BLaER1 (cell line): ENCODE results near the gene KCNJ3.

Source experiments
- H3K27ac ChIP-seq: shearing (Covaris generic); formaldehyde crosslinking; 2 replicates; pipeline ENCODE4 v1.8.1; 2022
- H3K27me3 ChIP-seq: shearing (Covaris generic); formaldehyde crosslinking; 2 replicates; pipeline ENCODE4 v1.8.1; 2022
- H3K36me3 ChIP-seq: shearing (Covaris generic); formaldehyde crosslinking; 2 replicates; pipeline ENCODE4 v1.8.1; 2022
- H3K4me1 ChIP-seq: shearing (Covaris generic); formaldehyde crosslinking; 2 replicates; pipeline ENCODE4 v1.8.1; 2022
- H3K4me2 ChIP-seq: shearing (Covaris generic); formaldehyde crosslinking; 2 replicates; pipeline ENCODE4 v1.8.1; 2022
- H3K4me3 ChIP-seq: shearing (Covaris generic); formaldehyde crosslinking; 2 replicates; pipeline ENCODE4 v1.8.1; 2022
- H3K9ac ChIP-seq: shearing (Covaris generic); formaldehyde crosslinking; 2 replicates; pipeline ENCODE4 v1.8.1; 2022
- H3K9me3 ChIP-seq: shearing (Covaris generic); formaldehyde crosslinking; 2 replicates; pipeline ENCODE4 v1.8.1; 2022
- H4K20me1 ChIP-seq: shearing (Covaris generic); formaldehyde crosslinking; 2 replicates; pipeline ENCODE4 v1.8.1; 2022
- Cebpa-rat ChIP-seq: shearing (Covaris generic); IDR thresholded peaks from 2 replicates; pipeline ENCODE4 v1.8.1; 2022

KCNJ3 gene

DNA sequence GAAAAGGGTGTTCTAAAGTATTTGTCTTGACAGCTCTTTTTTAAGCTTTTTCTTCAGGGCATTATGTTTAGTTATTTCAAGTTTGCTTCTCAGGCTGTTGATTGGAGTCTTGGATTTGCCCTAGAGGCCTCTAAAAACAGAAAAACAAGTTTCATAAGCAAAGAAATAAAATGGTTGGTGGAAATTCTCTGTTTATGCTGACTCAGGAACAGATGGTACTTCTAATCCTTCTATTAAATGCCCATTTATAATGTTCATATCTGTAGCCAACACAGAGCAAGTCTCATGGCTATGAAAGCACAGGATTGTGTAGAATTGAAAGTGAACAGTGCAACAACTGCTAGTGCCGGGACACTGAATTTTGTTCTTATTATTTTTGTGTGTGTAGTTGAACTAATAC, 60.4 kb downstream of the KCNJ3 start:
- H3K36me3 ChIP-seq = no peaks in the 10 kb centered on the region
- no peak overlapping the region for H3K4me2 ChIP-seq
- H3K9ac ChIP-seq = no peak overlapping the region
- no peaks in the 10 kb centered on the region for H4K20me1 ChIP-seq
- no peak for TF ChIP-seq Cebpa-rat
- H3K9me3 ChIP-seq = no peaks in the 10 kb centered on the region
- H3K4me3 ChIP-seq = no peak overlapping the region
- H3K4me1 ChIP-seq = no peaks in the 10 kb centered on the region
- H3K27ac ChIP-seq = no peak overlapping the region
- H3K27me3 ChIP-seq = no peaks in the 10 kb centered on the region

DNA sequence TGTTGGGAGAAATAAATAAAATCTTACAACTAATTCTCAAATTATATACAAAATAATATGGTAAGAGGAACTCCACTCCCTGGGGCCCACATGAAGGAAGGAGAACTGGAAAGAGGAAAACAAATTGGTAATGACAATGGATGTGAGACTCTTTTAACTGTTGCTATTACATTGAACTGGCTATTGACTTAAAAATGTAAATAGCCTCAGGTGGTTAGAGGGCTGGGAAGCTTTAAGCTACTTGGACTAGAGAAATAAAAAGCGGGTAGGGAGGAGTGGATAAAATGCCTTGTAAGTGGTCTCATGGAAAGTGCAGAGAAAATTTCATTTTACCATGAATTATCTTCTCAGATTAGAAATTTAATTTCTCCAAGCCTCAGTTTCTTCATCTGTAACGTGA, 64.1 kb downstream of the KCNJ3 start:
- no peak overlapping the region for H3K4me3 ChIP-seq
- no peaks in the 10 kb centered on the region for H3K27me3 ChIP-seq
- no peaks in the 10 kb centered on the region for H4K20me1 ChIP-seq
- no peak for TF ChIP-seq Cebpa-rat
- no peaks in the 10 kb centered on the region for H3K36me3 ChIP-seq
- H3K4me2 ChIP-seq = no peak overlapping the region
- no peaks in the 10 kb centered on the region for H3K9me3 ChIP-seq
- no peaks in the 10 kb centered on the region for H3K4me1 ChIP-seq
- no peak overlapping the region for H3K27ac ChIP-seq
- H3K9ac ChIP-seq = no peak overlapping the region

DNA sequence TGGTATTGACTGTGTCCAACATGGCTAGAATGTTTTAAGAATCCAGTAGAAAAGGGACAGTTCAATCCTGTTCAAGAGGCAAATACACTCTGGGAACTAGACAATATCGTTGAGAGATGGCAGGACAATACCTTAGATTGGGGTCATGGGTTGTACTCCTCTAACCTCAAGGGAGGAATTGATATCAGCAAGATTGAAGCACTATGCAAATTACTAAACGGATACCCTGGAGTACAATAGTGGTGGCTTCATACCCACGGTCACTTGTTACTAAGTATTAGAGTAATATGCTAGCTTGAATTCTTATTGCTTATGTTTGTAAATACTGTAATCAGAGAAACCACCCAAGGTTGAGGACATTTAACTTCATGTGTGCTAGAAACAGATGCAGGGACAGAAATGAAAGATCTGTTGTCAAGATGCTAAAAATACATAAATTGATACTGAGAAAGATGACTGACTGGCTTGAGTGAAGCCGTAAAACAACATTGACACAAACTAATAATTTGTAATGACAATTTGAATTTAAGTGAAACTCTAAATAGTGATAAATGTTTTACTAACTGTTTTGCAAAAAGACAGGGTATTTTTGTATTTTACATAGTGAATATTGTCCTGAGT, 73.3 kb downstream of the KCNJ3 start:
- Histone ChIP-seq H4K20me1 (no peaks in the 10 kb centered on the region), H3K4me1 (no peaks in the 10 kb centered on the region), H3K9ac (no peak overlapping the region), H3K27ac (no peak overlapping the region), H3K9me3 (no peaks in the 10 kb centered on the region), H3K4me2 (no peak overlapping the region), H3K36me3 (no peaks in the 10 kb centered on the region), H3K27me3 (no peaks in the 10 kb centered on the region), H3K4me3 (no peak overlapping the region)
- TF ChIP-seq Cebpa-rat = no peak

DNA sequence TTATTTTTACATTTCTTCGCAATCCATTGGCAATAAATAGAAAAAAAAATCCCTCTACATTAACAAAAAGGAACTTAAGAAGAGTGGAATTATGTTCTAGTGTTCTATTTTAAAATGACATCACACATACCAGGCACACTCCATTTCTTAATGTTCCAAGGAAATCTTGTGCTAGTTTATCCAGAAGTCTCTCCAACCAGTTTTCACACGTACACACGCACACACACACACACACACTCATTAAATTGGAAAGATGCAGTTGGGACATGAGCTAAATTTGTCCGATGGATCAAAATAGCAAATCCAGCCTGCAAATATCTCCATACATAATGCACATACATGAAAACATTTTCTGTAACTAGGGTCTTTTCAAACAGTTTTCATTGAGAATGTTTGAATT, 78.3 kb downstream of the KCNJ3 start:
- no peak overlapping the region for H3K4me2 ChIP-seq

DNA sequence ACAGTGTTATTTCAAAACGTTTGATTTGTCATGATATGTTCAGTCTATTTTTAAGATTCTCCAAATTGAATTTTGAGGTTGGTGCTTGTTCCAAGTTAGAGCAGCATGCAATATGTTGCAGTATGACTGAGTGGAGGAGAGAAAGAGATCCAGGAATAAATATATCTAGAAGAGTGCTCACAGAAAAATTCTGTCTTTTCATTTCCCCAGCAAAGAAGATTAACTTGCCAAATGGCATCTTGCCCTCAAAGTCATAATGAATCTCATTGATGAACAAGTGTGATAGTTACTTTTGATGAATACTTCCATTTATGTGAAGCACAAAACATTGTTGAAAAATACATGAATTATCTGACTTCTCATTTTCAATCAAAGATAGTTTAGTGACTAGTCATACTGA, 95.9 kb downstream of the KCNJ3 start:
- no peak overlapping the region for H3K4me3 ChIP-seq
- H4K20me1 ChIP-seq = no peaks in the 10 kb centered on the region
- TF ChIP-seq Cebpa-rat = no peak
- H3K9ac ChIP-seq = no peak overlapping the region
- no peaks in the 10 kb centered on the region for H3K9me3 ChIP-seq
- no peaks in the 10 kb centered on the region for H3K27me3 ChIP-seq
- no peaks in the 10 kb centered on the region for H3K4me1 ChIP-seq
- H3K27ac ChIP-seq = no peak overlapping the region
- H3K4me2 ChIP-seq = no peak overlapping the region
- no peaks in the 10 kb centered on the region for H3K36me3 ChIP-seq

More for the DNA sequence above, 78.3 kb downstream of the KCNJ3 start:
- Histone ChIP-seq H4K20me1 (no peaks in the 10 kb centered on the region), H3K4me3 (no peak overlapping the region), H3K4me1 (no peaks in the 10 kb centered on the region), H3K27me3 (no peaks in the 10 kb centered on the region), H3K9ac (no peak overlapping the region), H3K36me3 (no peaks in the 10 kb centered on the region), H3K9me3 (no peaks in the 10 kb centered on the region), H3K27ac (no peak overlapping the region)
- TF ChIP-seq Cebpa-rat = no peak

DNA sequence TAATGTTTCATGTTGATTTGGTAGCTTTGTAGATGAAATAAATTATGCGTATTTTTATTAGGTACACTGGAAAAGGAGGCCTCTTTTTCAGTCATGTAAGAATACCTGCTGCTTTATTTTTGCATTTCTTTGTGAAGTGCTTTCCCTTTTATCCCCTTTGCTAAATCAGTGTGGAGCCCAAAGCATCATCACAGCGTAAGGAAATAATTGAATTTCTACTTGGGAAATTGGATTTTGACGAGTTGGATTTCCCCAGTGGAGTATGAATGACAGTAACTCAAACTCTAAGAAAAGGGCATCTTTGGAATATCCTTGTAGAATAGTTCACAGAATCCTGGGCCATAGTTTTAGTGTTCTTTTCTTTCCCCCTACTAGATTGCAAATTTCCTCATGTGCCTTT, 97.2 kb downstream of the KCNJ3 start:
- Histone ChIP-seq H3K27me3 (no peaks in the 10 kb centered on the region), H3K27ac (no peak overlapping the region), H3K4me2 (no peak overlapping the region), H3K9me3 (no peaks in the 10 kb centered on the region), H3K36me3 (no peaks in the 10 kb centered on the region), H4K20me1 (no peaks in the 10 kb centered on the region), H3K4me3 (no peak overlapping the region), H3K9ac (no peak overlapping the region), H3K4me1 (no peaks in the 10 kb centered on the region)
- no peak for TF ChIP-seq Cebpa-rat

DNA sequence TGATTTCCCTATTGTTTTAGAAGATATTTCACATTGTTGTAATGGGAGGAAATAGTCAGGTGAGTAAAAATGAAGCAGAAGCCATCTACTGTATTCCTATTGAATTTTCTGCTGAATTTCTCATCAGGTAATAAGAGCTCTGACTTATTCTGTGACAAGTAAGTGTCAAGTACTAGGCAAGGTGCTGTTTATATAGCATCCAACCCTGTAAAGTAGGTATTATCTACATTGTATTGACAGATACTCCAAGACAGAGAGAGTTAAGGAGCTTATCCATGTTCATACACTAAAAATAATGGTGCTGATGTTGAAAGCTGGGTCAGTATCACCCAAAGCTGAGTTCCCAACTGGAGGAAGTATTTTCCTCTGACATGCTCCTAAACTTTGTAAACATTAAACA, 106.0 kb downstream of the KCNJ3 start:
- Histone ChIP-seq H3K4me2 (no peak overlapping the region), H4K20me1 (no peaks in the 10 kb centered on the region), H3K4me1 (no peaks in the 10 kb centered on the region), H3K9ac (no peak overlapping the region), H3K4me3 (no peak overlapping the region), H3K27ac (no peak overlapping the region), H3K27me3 (no peaks in the 10 kb centered on the region), H3K9me3 (no peaks in the 10 kb centered on the region), H3K36me3 (no peaks in the 10 kb centered on the region)
- no peak for TF ChIP-seq Cebpa-rat

DNA sequence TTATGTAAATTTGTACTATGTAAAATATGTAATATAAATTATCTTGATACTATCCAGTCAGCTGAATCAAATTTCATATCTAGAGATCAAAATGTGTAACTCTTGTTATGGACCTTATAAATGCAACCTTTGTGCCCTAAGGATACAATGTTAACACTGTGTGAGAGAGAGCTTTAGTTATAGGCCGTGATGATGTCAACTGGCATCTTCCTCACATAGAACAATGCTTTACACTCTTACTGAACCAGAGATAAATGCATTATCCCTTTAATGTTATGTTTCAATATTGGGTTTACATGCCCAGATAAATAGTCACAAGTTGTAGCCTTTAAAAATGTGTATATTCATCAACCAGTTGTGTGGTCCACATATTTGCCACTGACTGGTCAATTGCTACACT, 115.1 kb downstream of the KCNJ3 start:
- Histone ChIP-seq H3K27ac (no peak overlapping the region), H3K9me3 (no peaks in the 10 kb centered on the region), H3K9ac (no peak overlapping the region), H3K27me3 (no peaks in the 10 kb centered on the region), H3K36me3 (no peaks in the 10 kb centered on the region), H4K20me1 (no peaks in the 10 kb centered on the region), H3K4me2 (no peak overlapping the region), H3K4me3 (no peak overlapping the region), H3K4me1 (no peaks in the 10 kb centered on the region)
- TF ChIP-seq Cebpa-rat = no peak

DNA sequence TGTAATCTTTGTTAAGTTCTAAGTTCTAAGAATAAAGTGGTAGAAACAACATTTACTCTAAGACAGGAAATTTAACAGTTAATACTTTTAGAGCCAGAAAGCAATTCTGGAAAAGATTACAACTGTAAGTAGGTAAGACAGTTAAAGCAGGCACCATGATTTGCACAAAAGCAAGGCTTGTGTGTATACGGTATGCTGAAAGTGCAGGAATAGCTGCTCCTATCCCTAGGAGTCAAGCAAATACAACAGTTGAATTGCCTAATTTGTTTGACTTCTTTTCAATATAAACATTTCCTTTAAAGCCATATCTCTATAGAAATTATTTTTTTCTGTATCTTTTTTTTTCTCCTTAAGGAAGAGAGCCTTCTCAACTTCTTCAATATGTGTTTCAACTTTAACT, 116.4 kb downstream of the KCNJ3 start:
- H3K27ac ChIP-seq = no peak overlapping the region
- H3K4me1 ChIP-seq = no peaks in the 10 kb centered on the region
- no peaks in the 10 kb centered on the region for H3K36me3 ChIP-seq
- H4K20me1 ChIP-seq = no peaks in the 10 kb centered on the region
- no peak overlapping the region for H3K4me2 ChIP-seq
- no peak for TF ChIP-seq Cebpa-rat
- no peak overlapping the region for H3K4me3 ChIP-seq
- H3K27me3 ChIP-seq = no peaks in the 10 kb centered on the region
- no peaks in the 10 kb centered on the region for H3K9me3 ChIP-seq
- no peak overlapping the region for H3K9ac ChIP-seq

DNA sequence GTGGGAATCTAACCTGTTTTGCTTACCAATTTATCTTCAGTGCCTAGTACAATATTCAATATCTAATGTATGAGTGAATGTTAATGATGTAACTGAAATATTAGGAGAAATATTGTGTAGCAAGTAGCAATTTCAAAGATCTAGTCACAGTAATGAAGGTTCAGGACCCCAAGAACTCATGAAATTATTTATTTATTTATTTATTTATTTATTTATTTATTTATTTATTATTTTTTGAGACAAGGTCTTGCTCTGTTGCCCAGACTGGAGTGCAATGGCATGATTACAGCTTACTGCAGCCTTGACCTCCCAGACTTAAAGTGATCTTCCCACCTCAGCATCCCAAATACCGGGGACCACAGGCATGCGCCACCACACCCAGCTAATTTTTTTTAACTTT, 126.9 kb downstream of the KCNJ3 start:
- H3K27ac ChIP-seq = no peak overlapping the region
- no peaks in the 10 kb centered on the region for H3K36me3 ChIP-seq
- no peak overlapping the region for H3K4me2 ChIP-seq
- H3K27me3 ChIP-seq = no peaks in the 10 kb centered on the region
- no peak overlapping the region for H3K9ac ChIP-seq
- no peak for TF ChIP-seq Cebpa-rat
- no peaks in the 10 kb centered on the region for H4K20me1 ChIP-seq
- H3K4me3 ChIP-seq = no peak overlapping the region
- H3K4me1 ChIP-seq = no peaks in the 10 kb centered on the region
- no peaks in the 10 kb centered on the region for H3K9me3 ChIP-seq

DNA sequence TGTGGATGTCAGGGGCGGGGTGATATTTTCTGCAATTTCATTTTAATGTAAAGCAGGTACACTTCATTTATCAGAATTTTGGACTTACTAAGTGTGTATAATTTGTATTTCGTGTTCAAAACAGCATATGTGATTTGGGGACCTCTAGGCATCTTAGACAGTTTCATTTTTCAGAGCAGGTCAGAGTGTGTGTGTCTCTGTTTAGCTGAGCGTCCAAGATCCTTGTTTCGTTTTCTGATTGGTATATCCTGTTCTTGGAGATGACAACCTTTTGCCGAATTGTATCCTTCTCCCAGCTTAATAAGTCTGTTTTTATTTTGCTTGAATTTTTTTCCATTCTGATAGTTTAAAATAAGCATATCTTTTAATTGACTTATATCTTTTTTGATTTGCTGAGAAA, 128.3 kb downstream of the KCNJ3 start:
- Histone ChIP-seq H3K4me2 (no peak overlapping the region), H3K4me1 (no peaks in the 10 kb centered on the region), H3K9ac (no peak overlapping the region), H3K27ac (no peak overlapping the region), H3K27me3 (no peaks in the 10 kb centered on the region), H3K36me3 (no peaks in the 10 kb centered on the region), H3K9me3 (no peaks in the 10 kb centered on the region), H3K4me3 (no peak overlapping the region), H4K20me1 (no peaks in the 10 kb centered on the region)
- TF ChIP-seq Cebpa-rat = no peak
